HCT116 (cell line): ENCODE data around the gene HAP1. TPM values are rescaled to one million over a fixed set of nuclear protein-coding genes. Genes with fewer than 3 reads are reported as not detected.

Experiments used
- ATAC-seq: fragments of 200-7000 bp; cut with Tn5 transposase; 2 replicates; pipeline ENCODE4 v1.9.1; 2020; ENCODE audit warnings: mild to moderate bottlenecking, moderate library complexity
- BruUV-seq: library from RNA; stranded (reverse); fragments of 400-500 nt; replicated peaks from 2 replicates; lab custom pipeline; 2021; lab: Mats Ljungman, UMichigan
- CTCF ChIA-PET: fragments of 300-600 bp; sonication (Branson Sonifier 250); formaldehyde crosslinking; loops from one replicate; lab custom pipeline; 2021; ENCODE audit warnings: antibody characterized with exemption; lab: Charles Lee
- POLR2A ChIA-PET: fragments of 300-600, 350-600 bp; sonication (Branson Sonifier 250); formaldehyde crosslinking; loops from one replicate; lab custom pipeline; 2021; ENCODE audit warnings: antibody characterized with exemption; lab: Charles Lee
- RAD21 ChIA-PET, 2 experiments: fragments of 300-600 bp; sonication (Branson Sonifier 250); formaldehyde crosslinking; loops; one replicate each; lab custom pipeline; 2023; ENCODE audit warnings: low total read pairs in 2 of 2; ENCODE audit not compliant: uncharacterized antibody in 2 of 2, unreplicated experiment in 2 of 2, low non-redundant PET in 1 of 2; lab: Charles Lee
- DNase-seq: peaks from one replicate; pipeline ENCODE4 v3.0.0-alpha.2; 2010; ENCODE audit warnings: low read depth, low spot score
- H2AFZ ChIP-seq: fragments of 200-600 bp; shearing (Covaris generic), sonication (generic); 2 replicates; pipeline ENCODE4 v1.6.1; 2017; ENCODE audit warnings: low read depth, mixed run types, mixed read lengths, antibody characterized with exemption, low read length; ENCODE audit not compliant: poor library complexity, severe bottlenecking
- H3K27ac ChIP-seq: 2 replicates; pipeline ENCODE4 v1.5.1; 2012; ENCODE audit warnings: low read depth, low read length
- H3K27me3 ChIP-seq: fragments of 200-600 bp; sonication (generic); 2 replicates; pipeline ENCODE4 v1.6.1; 2016; ENCODE audit warnings: mixed run types, low read length, mixed read lengths; ENCODE audit not compliant: insufficient read depth
- H3K36me3 ChIP-seq, 2 experiments: fragments of 200-500 bp in 1 of 2; fragments of 200-600 bp in 1 of 2; sonication (Bioruptor generic) in 1 of 2; sonication (generic) in 1 of 2; 2 replicates each; pipeline versions ENCODE4 v1.5.1 to v1.6.1; 2014 to 2016; ENCODE audit warnings: low read length in 2 of 2, inconsistent platforms in 1 of 2, mixed read lengths in 1 of 2, mixed run types in 1 of 2; ENCODE audit not compliant: insufficient read depth in 2 of 2, control insufficient read depth in 1 of 2
- H3K4me1 ChIP-seq, 2 experiments: fragments of 200-600 bp in 1 of 2; sonication (generic) in 1 of 2; 2 replicates each; pipeline versions ENCODE4 v1.5.1 to v1.6.1; 2012 to 2017; ENCODE audit warnings: low read length in 2 of 2, inconsistent platforms in 1 of 2, mild to moderate bottlenecking in 1 of 2, mixed read lengths in 1 of 2, mixed run types in 1 of 2, moderate library complexity in 1 of 2; ENCODE audit not compliant: insufficient read depth in 2 of 2, control insufficient read depth in 1 of 2
- H3K4me2 ChIP-seq: fragments of 200-600 bp; sonication (generic); 2 replicates; pipeline ENCODE4 v1.6.1; 2017; ENCODE audit warnings: mixed run types, low read length, mixed read lengths
- H3K4me3 ChIP-seq, 2 experiments: fragments of 200-600 bp in 1 of 2; sonication (generic) in 1 of 2; replicated peaks in 1 of 2; 2 replicates each; pipeline ENCODE4 v1.5.1; 2011 to 2016; ENCODE audit warnings: low read length in 2 of 2, control low read depth in 1 of 2, low read depth in 1 of 2, mild to moderate bottlenecking in 1 of 2, mixed read lengths in 1 of 2, mixed run types in 1 of 2
- H3K79me2 ChIP-seq: fragments of 200-600 bp; sonication (generic); 2 replicates; pipeline ENCODE4 v1.6.1; 2017; ENCODE audit warnings: mild to moderate bottlenecking, mixed run types, low read length, moderate library complexity, mixed read lengths; ENCODE audit not compliant: insufficient read depth
- H3K9ac ChIP-seq: fragments of 200-600 bp; sonication (generic); 2 replicates; pipeline ENCODE4 v1.6.1; 2016; ENCODE audit warnings: low read length, mixed read lengths
- H3K9me2 ChIP-seq: fragments of 200-600 bp; sonication (generic), shearing (Covaris generic); 2 replicates; pipeline ENCODE4 v1.6.1; 2017; ENCODE audit warnings: mixed run types, mild to moderate bottlenecking, moderate library complexity; ENCODE audit not compliant: insufficient read depth
- H3K9me3 ChIP-seq, 2 experiments: fragments of 200-500 bp in 1 of 2; fragments of 200-600 bp in 1 of 2; sonication (Bioruptor generic) in 1 of 2; sonication (generic) in 1 of 2; 2 replicates each; pipeline ENCODE4 v1.6.1; 2014 to 2017; ENCODE audit warnings: low read length in 2 of 2, mixed read lengths in 2 of 2, inconsistent platforms in 1 of 2, low read depth in 1 of 2, mild to moderate bottlenecking in 1 of 2, mixed run types in 1 of 2, moderate library complexity in 1 of 2; ENCODE audit not compliant: control insufficient read depth in 1 of 2, insufficient read depth in 1 of 2
- H4K20me1 ChIP-seq: fragments of 200-600 bp; sonication (generic), shearing (Covaris generic); 2 replicates; pipeline ENCODE4 v1.6.1; 2017; ENCODE audit warnings: mixed run types, mild to moderate bottlenecking, moderate library complexity; ENCODE audit not compliant: insufficient read depth
- CEBPB ChIP-seq: IDR thresholded peaks from 2 replicates; pipeline ENCODE4 v1.6.1; 2012; ENCODE audit warnings: low read depth
- CTCF ChIP-seq, 3 experiments: fragments of 200-600 bp in 1 of 3; sonication (generic) in 1 of 3; IDR thresholded peaks in 2 of 3; conservative IDR thresholded peaks in 1 of 3; 2 replicates each; pipeline ENCODE4 v1.5.1; 2012 to 2017; ENCODE audit warnings: low read depth in 2 of 3, low read length in 2 of 3, antibody characterized with exemption in 1 of 3, borderline replicate concordance in 1 of 3, control low read depth in 1 of 3, mild to moderate bottlenecking in 1 of 3, mixed read lengths in 1 of 3, mixed run types in 1 of 3, moderate library complexity in 1 of 3; ENCODE audit not compliant: insufficient read depth in 1 of 3
- EGR1 ChIP-seq: IDR thresholded peaks from 2 replicates; pipeline ENCODE4 v1.6.1; 2012; ENCODE audit warnings: low read depth
- ELF1 ChIP-seq: IDR thresholded peaks from 2 replicates; pipeline ENCODE4 v1.6.1; 2012; ENCODE audit warnings: low read depth, borderline replicate concordance
- EZH2 ChIP-seq: fragments of 200-600 bp; sonication (generic); IDR thresholded peaks from 2 replicates; pipeline ENCODE4 v1.6.1; 2017; ENCODE audit warnings: antibody characterized with exemption, mixed run types
- FOSL1 ChIP-seq: IDR thresholded peaks from 2 replicates; pipeline ENCODE4 v1.6.1; 2012; ENCODE audit warnings: low read depth
- JUND ChIP-seq: IDR thresholded peaks from 2 replicates; pipeline ENCODE4 v1.6.1; 2012
- POLR2A ChIP-seq: IDR thresholded peaks from 2 replicates; pipeline ENCODE4 v1.7.0; 2011; ENCODE audit warnings: borderline replicate concordance; ENCODE audit not compliant: insufficient read depth, insufficient read length; ENCODE audit errors: extremely low read depth
- RAD21 ChIP-seq: IDR thresholded peaks from 2 replicates; pipeline ENCODE4 v1.6.1; 2012; ENCODE audit warnings: low read depth, mild to moderate bottlenecking
- REST ChIP-seq: IDR thresholded peaks from 2 replicates; pipeline ENCODE4 v1.6.1; 2012; ENCODE audit warnings: low read depth
- SIN3A ChIP-seq: IDR thresholded peaks from 2 replicates; pipeline ENCODE4 v1.6.1; 2012; ENCODE audit warnings: low read depth
- SP1 ChIP-seq: IDR thresholded peaks from 2 replicates; pipeline ENCODE4 v1.6.1; 2012; ENCODE audit warnings: low read depth
- SRF ChIP-seq: IDR thresholded peaks from 2 replicates; pipeline ENCODE4 v1.6.1; 2012; ENCODE audit warnings: low read depth
- ZBTB33 ChIP-seq: IDR thresholded peaks from 2 replicates; pipeline ENCODE4 v1.6.1; 2011; ENCODE audit warnings: mild to moderate bottlenecking, low read length, moderate library complexity; ENCODE audit not compliant: insufficient replicate concordance; ENCODE audit errors: extremely low read depth
- ZFX ChIP-seq: fragments of 450-650 bp; IDR thresholded peaks from 2 replicates; pipeline ENCODE4 v1.6.1; 2017
- intact Hi-C: fragments of 100-400 bp; cut with micrococcal nuclease; formaldehyde crosslinking; loops from 2 replicates; pipeline ENCODE4 v1.10.0; 2022
- total RNA-seq: library from RNA; stranded (reverse); gene quantifications from one replicate; pipeline ENCODE4 v1.2.1, GENCODE V29; 2021; ENCODE audit not compliant: unreplicated experiment

HAP1 gene
- total RNA-seq, 1 experiment from 2014 or later, result 3.4 TPM

- no peaks in the 10 kb centered on the region for H3K79me2 ChIP-seq
- POLR2A ChIA-PET, result no interaction called here
- TF ChIP-seq SIN3A (no peak), EGR1 (no peak), SP1 (no peak), JUND (no peak)
- RAD21 ChIA-PET, result no interaction called here
- no peak overlapping the region for H3K4me3 ChIP-seq
- no peaks in the 10 kb centered on the region for H3K9me3 ChIP-seq
- CTCF ChIA-PET, result interaction anchor here (0.6 kb wide), 1 partner anchor 23 kb away, joined by 3 read pairs; the partner anchor contains the start of gene JUP
- no peak overlapping the region for H3K4me2 ChIP-seq
- peaks cover 51 to 61% of the 10 kb centered on the region in 2 experiments for H3K36me3 ChIP-seq
- no peaks in the 10 kb centered on the region for H3K9me2 ChIP-seq
- no peaks in the 10 kb centered on the region for H4K20me1 ChIP-seq
- no peak for DNase-seq
- H3K4me1 ChIP-seq, result no peaks in the 10 kb centered on the region
- ATAC-seq, result no peak
- BruUV-seq, result no TSS peak
- no peak overlapping the region for H3K9ac ChIP-seq
- intact Hi-C loops, result no loop called here
- no peaks in the 10 kb centered on the region for H3K27me3 ChIP-seq
- H3K27ac ChIP-seq, result no peak overlapping the region
- H2AFZ ChIP-seq, result no peak overlapping the region
Measured at GRCh38 chr17:41763327-41763726, 28.9 kb upstream of the HAP1 start.

- ChIA-PET RAD21 (no interaction called here), POLR2A (no interaction called here), CTCF (no interaction called here)
- H3K9ac ChIP-seq, result no peak overlapping the region
- ATAC-seq (no peak), DNase-seq (no peak)
- H3K27ac ChIP-seq, result no peak overlapping the region
- H3K4me1 ChIP-seq, result no peaks in the 10 kb centered on the region
- H3K36me3 ChIP-seq, result peaks cover 53 to 66% of the 10 kb centered on the region in 2 experiments
- H3K9me3 ChIP-seq, result no peaks in the 10 kb centered on the region
- no peak overlapping the region for H3K4me2 ChIP-seq
- H3K27me3 ChIP-seq, result no peaks in the 10 kb centered on the region
- H2AFZ ChIP-seq, result no peak overlapping the region
- no peak overlapping the region for H3K4me3 ChIP-seq
- no peaks in the 10 kb centered on the region for H3K79me2 ChIP-seq
- H4K20me1 ChIP-seq, result no peaks in the 10 kb centered on the region
- BruUV-seq, result no TSS peak
- H3K9me2 ChIP-seq, result no peaks in the 10 kb centered on the region
- intact Hi-C loops, result no loop called here
- TF ChIP-seq SIN3A, result no peak
- no peak for TF ChIP-seq FOSL1
- TF ChIP-seq REST, result no peak
- no peak for TF ChIP-seq ELF1
- TF ChIP-seq SRF, result no peak
- TF ChIP-seq POLR2A, result no peak
- no peak for TF ChIP-seq ZBTB33
- TF ChIP-seq SP1, result no peak
- no peak for TF ChIP-seq CEBPB
- no peak for TF ChIP-seq RAD21
- TF ChIP-seq CTCF (IDR thresholded peaks at IDR 0.05 in 2 of 3, conservative IDR thresholded peaks at IDR 0.05 in 1 of 3; ENCODE audit: borderline replicate concordance in 1 of 3, insufficient read depth in 1 of 3, low read depth in 2 of 3, low read length in 2 of 3), result no peak
- no peak for TF ChIP-seq EZH2
- no peak for TF ChIP-seq JUND
- no peak for TF ChIP-seq ZFX
Measured at GRCh38 chr17:41762841-41763240, 28.4 kb upstream of the HAP1 start.
